ENCODE data around the gene UHRF1.
A peak's percentile ranks its signal among the peaks of the same experiment; 100 is the strongest.

Gene UHRF1

DNA sequence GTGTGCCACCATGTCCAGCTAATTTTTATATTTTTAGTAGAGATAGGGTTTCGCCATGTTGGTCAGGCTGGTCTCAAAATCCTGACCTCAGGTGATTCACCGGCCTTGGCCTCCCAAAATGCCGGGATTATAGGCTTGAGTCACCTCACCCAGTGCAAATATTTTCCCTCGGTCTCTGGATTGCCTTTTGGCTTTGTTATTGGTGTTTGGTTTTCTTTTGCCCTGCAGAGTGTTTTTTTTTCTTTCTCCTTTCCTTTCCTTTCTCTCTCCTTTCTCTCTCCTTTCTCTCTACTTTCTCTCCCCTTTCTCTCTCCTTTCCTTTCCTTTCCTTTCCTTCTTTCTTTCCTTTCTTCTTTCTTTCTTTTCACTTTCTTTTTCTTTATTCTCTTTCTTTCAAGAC, 92.8 kb downstream of the UHRF1 start:
- in situ Hi-C loops (cut with HindIII; ENCODE audit: low pct_ligation_motif_present, low pct_unique_long_range_greater_than_20kb, low sequenced_read_pairs) = no loop called here
- no peak for DNase-seq

DNA sequence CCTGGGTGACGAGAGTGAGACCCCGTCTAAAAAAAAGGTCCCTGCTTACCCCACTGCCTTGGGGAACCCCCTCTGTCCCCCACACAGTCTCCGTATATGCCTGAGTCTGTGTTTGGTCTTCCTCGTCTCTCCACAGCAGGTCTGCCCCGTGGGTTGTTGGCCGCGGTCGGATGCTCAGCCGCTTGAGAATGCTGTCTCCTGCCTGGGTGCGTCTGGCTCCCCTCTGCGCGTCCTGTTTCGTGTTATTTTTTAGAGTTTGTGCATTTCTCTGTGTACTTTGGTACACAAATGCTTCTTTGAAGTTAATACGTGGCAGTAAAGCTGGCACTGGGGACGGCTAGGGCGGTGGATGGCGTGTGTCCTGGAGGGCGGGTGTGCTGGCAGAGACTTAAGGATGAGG, 94.5 kb downstream of the UHRF1 start:
- in situ Hi-C loops (cut with HindIII; ENCODE audit: low pct_ligation_motif_present, low pct_unique_long_range_greater_than_20kb, low sequenced_read_pairs) = no loop called here
- DNase-seq = no peak

DNA sequence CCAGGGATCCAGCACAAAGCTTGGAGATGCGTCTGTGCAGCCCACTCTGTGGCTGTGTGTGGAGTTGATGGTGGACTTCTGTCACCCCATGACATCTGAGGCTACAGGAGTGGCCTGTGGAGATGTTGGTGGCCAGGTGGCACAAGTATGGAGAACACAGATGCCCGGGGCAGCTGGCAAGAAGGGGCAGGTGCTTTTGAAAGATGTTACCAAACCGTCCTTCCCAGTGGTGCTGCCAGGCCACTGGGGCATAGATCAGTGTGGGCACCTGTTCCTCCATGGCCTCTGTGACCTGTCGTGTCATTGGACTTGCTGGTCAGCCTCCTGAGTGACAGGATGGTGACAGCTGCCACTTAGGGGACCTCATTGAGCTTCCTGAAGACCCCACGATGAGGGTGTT, 95.8 kb downstream of the UHRF1 start:
- in situ Hi-C loops (cut with HindIII; ENCODE audit: low pct_ligation_motif_present, low pct_unique_long_range_greater_than_20kb, low sequenced_read_pairs) = no loop called here
- DNase-seq = no peak

DNA sequence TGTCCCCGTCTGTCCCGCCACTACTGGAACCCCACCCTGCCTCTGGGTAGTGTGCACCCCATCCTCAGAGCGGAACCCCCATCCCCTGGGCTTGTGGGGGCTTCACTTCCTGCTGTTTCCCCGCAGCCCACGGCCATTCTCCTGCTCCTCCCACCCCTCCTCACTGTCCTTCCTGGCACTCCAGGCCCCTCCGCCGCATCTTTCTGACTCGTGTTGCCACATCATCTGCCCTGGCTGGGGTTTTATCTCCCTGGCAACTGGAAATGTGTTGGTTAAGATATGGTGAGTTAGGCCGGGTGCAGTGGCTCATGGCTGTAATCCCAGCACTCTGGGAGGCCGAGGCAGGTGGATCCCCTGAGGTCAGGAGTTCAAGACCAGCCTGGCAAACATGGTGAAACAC, 96.9 kb downstream of the UHRF1 start:
- DNase-seq = peak; percentile 23
- in situ Hi-C loops (cut with HindIII; ENCODE audit: low pct_ligation_motif_present, low pct_unique_long_range_greater_than_20kb, low sequenced_read_pairs) = no loop called here

DNA sequence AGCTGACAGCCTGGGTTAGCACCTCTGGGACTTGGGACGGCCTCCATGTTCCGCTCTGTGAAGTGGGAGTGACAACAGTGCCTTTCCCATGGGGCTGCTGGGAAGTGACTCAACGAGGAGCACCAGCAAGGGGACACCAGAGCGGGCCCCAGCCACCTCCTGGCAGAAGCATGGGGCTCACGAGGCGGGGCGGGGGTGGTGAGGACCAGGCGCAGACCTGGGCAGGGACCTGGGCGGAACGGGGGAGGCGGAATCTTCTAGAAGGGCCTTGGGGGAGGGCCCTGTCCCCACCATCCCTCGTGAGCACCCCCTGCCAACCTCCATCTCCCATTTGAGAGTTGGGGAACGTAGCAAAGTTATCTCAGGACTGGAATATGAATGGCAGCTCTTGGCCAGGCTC, 97.5 kb downstream of the UHRF1 start:
- in situ Hi-C loops (cut with HindIII; ENCODE audit: low pct_ligation_motif_present, low pct_unique_long_range_greater_than_20kb, low sequenced_read_pairs) = no loop called here
- DNase-seq = no peak
